Smooth muscle cell (in vitro differentiated cells): Measurements from ENCODE around the gene MED22. TPM values are rescaled to one million over a fixed set of nuclear protein-coding genes. Genes with fewer than 3 reads are reported as not detected.

Experiments
- DNase-seq: peaks from one replicate; lab custom pipeline; 2025; ENCODE audit not compliant: unreplicated experiment; lab: John Stamatoyannopoulos, UW
- H2AFZ ChIP-seq: fragments of 200-600 bp; sonication (generic); 2 replicates; pipeline ENCODE4 v1.6.0; 2016; ENCODE audit warnings: antibody characterized with exemption, low read depth, mild to moderate bottlenecking
- H3F3A ChIP-seq: fragments of 200-600 bp; sonication (generic); 2 replicates; pipeline ENCODE4 v1.6.0; 2017; ENCODE audit warnings: antibody characterized with exemption, low read depth
- H3K27ac ChIP-seq: fragments of 200-600 bp; sonication (generic); 2 replicates; pipeline ENCODE4 v1.5.1; 2016; ENCODE audit warnings: low read depth, mild to moderate bottlenecking
- H3K27me3 ChIP-seq: fragments of 200-600 bp; sonication (generic); 2 replicates; pipeline ENCODE4 v1.6.1; 2016; ENCODE audit warnings: low read depth, mild to moderate bottlenecking
- H3K36me3 ChIP-seq: fragments of 200-600 bp; sonication (generic); 2 replicates; pipeline ENCODE4 v1.5.1; 2016; ENCODE audit warnings: low read depth
- H3K4me1 ChIP-seq: fragments of 200-600 bp; sonication (generic); 2 replicates; pipeline ENCODE4 v1.5.1; 2016; ENCODE audit warnings: low read depth
- H3K4me2 ChIP-seq: fragments of 200-600 bp; sonication (generic); 2 replicates; pipeline ENCODE4 v1.6.0; 2016; ENCODE audit warnings: mild to moderate bottlenecking
- H3K4me3 ChIP-seq: fragments of 200-600 bp; sonication (generic); 2 replicates; pipeline ENCODE4 v1.5.1; 2016; ENCODE audit warnings: mild to moderate bottlenecking
- H3K79me2 ChIP-seq: fragments of 200-600 bp; sonication (generic); 2 replicates; pipeline ENCODE4 v1.6.0; 2016; ENCODE audit warnings: low read depth, mild to moderate bottlenecking
- H3K9ac ChIP-seq: fragments of 200-600 bp; sonication (generic); 2 replicates; pipeline ENCODE4 v1.6.0; 2016; ENCODE audit warnings: low read depth
- H3K9me3 ChIP-seq: fragments of 200-600 bp; sonication (generic); replicated peaks from 2 replicates; pipeline ENCODE4 v1.5.1; 2016; ENCODE audit warnings: low read depth
- H4K20me1 ChIP-seq: fragments of 200-600 bp; sonication (generic); 2 replicates; pipeline ENCODE4 v1.6.0; 2016; ENCODE audit warnings: low read depth
- WGBS: methylation state at CpG from one replicate; pipeline ENCODE4 v1.1.7; 2016; ENCODE audit warnings: low lambda C conversion rate; 5-methylcytosine and 5-hydroxymethylcytosine counted together
- polyA plus RNA-seq: library from polyadenylated mRNA; unstranded; fragments of >200 nt; fragmentation: Nextera tagmentation; extraction: Ambion mirVana; gene quantifications from 2 replicates; pipeline ENCODE4 v1.2.1, GENCODE V29; 2016
- total RNA-seq: library from RNA; depleted of rRNA; stranded (reverse); fragments of >200 nt; gene quantifications from 2 replicates; pipeline ENCODE4 v1.2.3, GENCODE V29; 2014
- TF ChIP-seq, protein P1 (sequence below): fragments of 200-600 bp; sonication (generic); IDR thresholded peaks from 2 replicates; pipeline ENCODE4 v1.5.1; 2017; ENCODE audit warnings: borderline replicate concordance, mild to moderate bottlenecking, antibody characterized with exemption; ENCODE audit not compliant: insufficient read depth, poor library complexity, severe bottlenecking

The MED22 gene
- total and polyA plus RNA-seq, 2 experiments from 2014 or later: 9.0 to 17.9 TPM

DNA sequence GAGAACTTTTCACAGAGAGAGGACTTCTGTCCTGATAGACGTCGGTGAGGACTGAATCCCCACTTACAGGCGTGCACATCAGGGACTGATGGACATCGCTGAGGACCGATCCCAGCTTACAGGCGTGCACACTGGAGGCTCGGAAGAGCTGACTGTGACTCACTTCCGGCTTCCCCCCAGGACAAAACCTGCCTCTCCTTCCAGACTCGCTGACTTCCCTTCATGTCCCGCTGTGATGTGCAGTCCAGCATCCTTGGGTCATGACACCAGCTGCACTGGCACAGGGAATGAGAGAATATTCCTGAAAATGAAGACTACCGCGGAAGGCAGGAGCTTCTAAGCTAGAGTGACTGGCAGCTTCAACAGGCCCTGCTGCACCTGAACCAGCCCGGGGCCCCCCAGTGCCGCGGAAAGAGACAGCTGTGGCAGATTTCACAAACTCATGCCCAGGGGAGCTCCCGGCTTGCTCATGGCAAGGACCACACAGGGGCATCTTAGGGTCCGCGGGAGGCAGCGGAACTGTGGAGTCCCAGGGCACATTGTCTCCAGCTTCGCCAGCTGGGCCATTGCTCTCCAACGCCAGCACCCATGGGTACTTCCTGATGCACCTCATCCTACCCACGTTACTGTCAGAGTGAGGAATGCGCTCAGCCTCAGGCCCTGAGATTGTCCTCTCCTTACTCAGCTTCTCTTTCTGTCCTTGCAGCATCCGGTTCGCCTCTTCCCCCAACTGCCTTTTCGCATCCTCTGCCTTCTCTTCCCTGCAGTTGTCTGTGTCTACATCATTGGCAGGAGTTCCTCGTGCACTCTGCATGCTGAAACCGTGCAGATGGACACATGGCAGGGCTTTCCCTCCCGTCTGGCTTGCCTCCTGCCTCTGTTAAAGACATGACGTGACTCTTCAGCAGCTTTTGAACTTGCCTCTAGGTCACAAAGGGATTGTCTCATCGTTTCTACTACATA, 41.4 kb downstream of the MED22 start:
- TF ChIP-seq, protein P1, sequence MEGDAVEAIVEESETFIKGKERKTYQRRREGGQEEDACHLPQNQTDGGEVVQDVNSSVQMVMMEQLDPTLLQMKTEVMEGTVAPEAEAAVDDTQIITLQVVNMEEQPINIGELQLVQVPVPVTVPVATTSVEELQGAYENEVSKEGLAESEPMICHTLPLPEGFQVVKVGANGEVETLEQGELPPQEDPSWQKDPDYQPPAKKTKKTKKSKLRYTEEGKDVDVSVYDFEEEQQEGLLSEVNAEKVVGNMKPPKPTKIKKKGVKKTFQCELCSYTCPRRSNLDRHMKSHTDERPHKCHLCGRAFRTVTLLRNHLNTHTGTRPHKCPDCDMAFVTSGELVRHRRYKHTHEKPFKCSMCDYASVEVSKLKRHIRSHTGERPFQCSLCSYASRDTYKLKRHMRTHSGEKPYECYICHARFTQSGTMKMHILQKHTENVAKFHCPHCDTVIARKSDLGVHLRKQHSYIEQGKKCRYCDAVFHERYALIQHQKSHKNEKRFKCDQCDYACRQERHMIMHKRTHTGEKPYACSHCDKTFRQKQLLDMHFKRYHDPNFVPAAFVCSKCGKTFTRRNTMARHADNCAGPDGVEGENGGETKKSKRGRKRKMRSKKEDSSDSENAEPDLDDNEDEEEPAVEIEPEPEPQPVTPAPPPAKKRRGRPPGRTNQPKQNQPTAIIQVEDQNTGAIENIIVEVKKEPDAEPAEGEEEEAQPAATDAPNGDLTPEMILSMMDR: no peak
- H3K4me2 ChIP-seq: no peak overlapping the region
- no peaks in the 10 kb centered on the region for H3K36me3 ChIP-seq
- no peaks in the 10 kb centered on the region for H3K9me3 ChIP-seq
- DNase-seq: no peak
- H3K9ac ChIP-seq: no peak overlapping the region
- H3K27me3 ChIP-seq: no peaks in the 10 kb centered on the region
- WGBS: 86% methylated on average over 31 of the region's 31 CpGs
- no peaks in the 10 kb centered on the region for H3F3A ChIP-seq
- no peaks in the 10 kb centered on the region for H3K4me1 ChIP-seq
- no peaks in the 10 kb centered on the region for H4K20me1 ChIP-seq
- H2AFZ ChIP-seq: no peak overlapping the region
- H3K79me2 ChIP-seq: no peaks in the 10 kb centered on the region
- no peak overlapping the region for H3K4me3 ChIP-seq
- no peak overlapping the region for H3K27ac ChIP-seq

DNA sequence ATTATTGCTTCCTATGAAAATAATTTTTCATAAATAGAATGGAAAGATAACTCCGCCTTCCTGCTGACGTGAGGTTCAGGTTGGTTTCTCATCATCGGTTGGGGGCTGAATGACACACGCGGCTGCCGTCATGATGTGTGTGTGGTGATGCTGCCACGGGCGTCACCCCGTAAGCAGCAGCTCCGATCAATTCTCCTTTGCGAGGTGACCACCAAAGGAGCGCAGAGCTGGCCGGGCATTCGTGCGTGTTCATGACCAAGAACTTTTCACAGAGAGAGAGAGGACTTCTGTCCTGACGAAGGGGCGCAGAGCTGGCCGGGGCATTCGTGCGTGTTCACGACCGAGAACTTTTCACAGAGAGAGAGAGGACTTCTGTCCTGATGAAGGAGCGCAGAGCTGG, 42.2 kb downstream of the MED22 start:
- DNase-seq: no peak
- Histone ChIP-seq H2AFZ (no peak overlapping the region), H3K27me3 (no peaks in the 10 kb centered on the region), H3K36me3 (no peaks in the 10 kb centered on the region), H3K9ac (no peak overlapping the region), H3K27ac (no peak overlapping the region), H3F3A (no peaks in the 10 kb centered on the region), H3K4me3 (no peak overlapping the region), H3K9me3 (no peaks in the 10 kb centered on the region), H3K4me1 (no peaks in the 10 kb centered on the region), H4K20me1 (no peaks in the 10 kb centered on the region), H3K4me2 (no peak overlapping the region), H3K79me2 (no peaks in the 10 kb centered on the region)
- TF ChIP-seq, protein P1: no peak
- 86% methylated on average over 20 of the region's 23 CpGs for WGBS

DNA sequence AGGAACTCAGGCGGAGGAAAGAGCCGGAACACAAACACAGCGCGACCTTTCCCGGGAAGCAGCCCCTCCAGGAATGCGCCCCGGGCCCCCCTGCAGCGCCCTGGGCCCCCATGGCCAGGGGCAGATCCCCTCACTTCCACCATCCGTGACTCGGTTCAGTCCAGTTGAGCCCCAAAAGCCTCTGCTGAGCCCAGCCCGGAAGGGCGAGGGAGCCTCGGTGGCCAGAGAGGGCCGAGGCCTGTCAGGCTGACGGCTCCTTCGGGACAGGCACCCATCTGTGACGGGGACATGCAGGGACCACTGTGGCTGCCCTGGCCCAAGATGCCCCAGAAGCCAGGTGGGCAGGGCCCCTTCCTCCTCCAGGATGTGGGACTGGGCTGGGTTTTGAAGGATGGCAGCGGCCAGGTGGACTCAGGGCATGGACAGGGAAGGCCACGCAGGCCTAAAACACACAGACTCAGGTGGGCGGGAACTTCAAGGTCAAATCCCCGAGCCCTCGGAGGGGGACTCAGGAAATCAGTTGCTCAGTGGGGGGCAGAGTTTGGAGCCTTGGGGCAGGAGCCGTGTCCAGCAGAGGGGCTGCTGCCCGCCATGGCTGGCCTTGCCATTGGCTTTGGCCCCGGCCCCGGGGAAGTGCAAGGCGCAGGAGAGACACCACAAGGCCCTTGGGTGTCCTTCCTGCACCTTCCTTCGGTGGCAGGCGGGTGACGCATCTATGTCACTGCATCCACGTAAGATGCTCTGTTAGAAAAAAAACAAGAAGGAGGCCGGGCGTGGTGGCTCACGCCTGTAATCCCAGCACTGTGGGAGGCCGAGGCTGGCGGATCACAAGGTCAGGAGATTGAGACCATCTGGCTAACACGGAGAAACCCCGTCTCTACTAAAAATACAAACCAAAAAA, 43.2 kb downstream of the MED22 start:
- H3K36me3 ChIP-seq: no peaks in the 10 kb centered on the region
- WGBS: 95% methylated on average over 38 of the region's 38 CpGs
- no peak overlapping the region for H3K4me3 ChIP-seq
- TF ChIP-seq, protein P1: no peak
- no peaks in the 10 kb centered on the region for H3F3A ChIP-seq
- no peaks in the 10 kb centered on the region for H3K4me1 ChIP-seq
- H3K4me2 ChIP-seq: no peak overlapping the region
- H3K9ac ChIP-seq: no peak overlapping the region
- H3K27ac ChIP-seq: no peak overlapping the region
- H4K20me1 ChIP-seq: no peaks in the 10 kb centered on the region
- H3K9me3 ChIP-seq: no peaks in the 10 kb centered on the region
- H3K79me2 ChIP-seq: no peaks in the 10 kb centered on the region
- H3K27me3 ChIP-seq: no peaks in the 10 kb centered on the region
- no peak for DNase-seq
- no peak overlapping the region for H2AFZ ChIP-seq
